Neural cell (in vitro differentiated cells): Measurements from ENCODE around the gene RASSF4.
A peak's percentile ranks its signal among the peaks of the same experiment; 100 is the strongest.

Source experiments
- CTCF ChIP-seq: fragments of 450-650 bp; IDR thresholded peaks from 2 replicates; pipeline ENCODE4 v1.5.1; 2014; ENCODE audit warnings: antibody characterized with exemption, mild to moderate bottlenecking, moderate library complexity; ENCODE audit not compliant: poor library complexity, severe bottlenecking
- REST ChIP-seq: IDR thresholded peaks from 2 replicates; pipeline ENCODE4 v1.6.1; 2012; ENCODE audit warnings: borderline replicate concordance
- TAF1 ChIP-seq: IDR thresholded peaks from 2 replicates; pipeline ENCODE4 v1.6.1; 2012; ENCODE audit warnings: low read depth

DNA sequence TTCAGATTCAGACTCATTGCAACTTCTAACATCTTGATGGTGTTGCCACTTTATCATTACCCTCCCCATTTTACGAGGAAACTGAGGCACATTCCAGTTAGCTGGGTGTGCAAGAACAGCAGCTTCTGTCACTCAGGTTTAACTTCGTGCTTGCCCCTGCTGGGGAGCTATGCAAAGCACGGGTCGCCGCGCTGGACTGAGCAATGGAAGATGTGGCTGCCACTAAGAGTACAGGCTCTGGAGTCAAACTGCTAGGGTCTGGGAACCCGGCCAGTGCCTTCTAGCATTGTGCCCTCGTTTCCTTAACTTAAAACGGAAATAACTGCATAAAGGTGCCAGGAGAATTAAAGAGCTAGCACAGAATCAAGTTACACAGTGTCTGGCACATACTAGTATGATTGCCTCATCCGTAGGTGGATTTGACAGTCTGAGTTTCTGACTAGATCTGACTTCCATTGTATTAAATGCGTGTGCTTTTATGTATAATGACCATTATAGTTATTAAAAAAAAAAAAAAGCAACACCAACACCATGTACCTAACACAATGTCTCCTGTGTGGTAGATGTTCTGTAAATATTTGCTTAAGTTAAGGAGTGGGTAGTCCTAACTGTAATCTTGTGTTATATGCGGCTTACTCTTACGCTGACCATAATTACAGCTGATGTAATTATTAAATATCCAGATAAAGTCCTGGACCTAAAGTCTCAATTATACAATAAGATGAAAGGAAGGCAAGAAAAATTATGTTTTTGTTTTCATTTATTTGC, 42.0 kb downstream of the RASSF4 start:
- TF ChIP-seq CTCF (peak; percentile 33), REST (no peak), TAF1 (no peak)
